Esophagus squamous epithelium (tissue), 5 donors: ENCODE measurements around the gene RTN4RL2. TPM values are rescaled to one million over a fixed set of nuclear protein-coding genes. Genes with fewer than 3 reads are reported as not detected.

ENCODE experiments used
- DNase-seq: peaks from one replicate; lab custom pipeline; 2025; lab: John Stamatoyannopoulos, UW
- H3K27ac ChIP-seq, 4 donors: fragments of 200-600 bp; sonication (generic); one replicate each; pipeline ENCODE4 v1.5.1; 2016 to 2019; ENCODE audit warnings: mild to moderate bottlenecking in 1 of 4
- H3K27me3 ChIP-seq, 4 donors: fragments of 200-600 bp; sonication (generic); 1 replicate in 3 of 4; 2 replicates in 1 of 4; pipeline versions ENCODE4 v1.5.1 to v1.6.0; 2017 to 2021; ENCODE audit warnings: antibody characterized with exemption in 1 of 4
- H3K36me3 ChIP-seq, 3 donors: fragments of 200-600 bp; sonication (generic); one replicate each; pipeline ENCODE4 v1.5.1; 2016 to 2019
- H3K4me1 ChIP-seq, 3 donors: fragments of 200-600 bp; sonication (generic); one replicate each; pipeline ENCODE4 v1.5.1; 2017 to 2019
- H3K4me3 ChIP-seq, 4 donors: fragments of 200-600 bp; sonication (generic); 1 replicate in 3 of 4; 2 replicates in 1 of 4; pipeline ENCODE4 v1.5.1; 2016 to 2019; ENCODE audit warnings: mild to moderate bottlenecking in 2 of 4, moderate library complexity in 1 of 4
- H3K9me3 ChIP-seq, 3 donors: fragments of 200-600 bp; sonication (generic); one replicate each; pipeline ENCODE4 v1.5.1; 2016 to 2019
- POLR2A ChIP-seq, 4 donors: fragments of 450-650 bp; IDR thresholded peaks; one replicate each; pipeline ENCODE4 v1.6.1; 2017; ENCODE audit warnings: antibody characterized with exemption in 4 of 4, mild to moderate bottlenecking in 4 of 4, moderate library complexity in 3 of 4
- WGBS, 2 donors: methylation state at CpG; one replicate each; pipeline ENCODE4 v1.1.5; 2018; 5-methylcytosine and 5-hydroxymethylcytosine counted together
- intact Hi-C: fragments of 100-400 bp; cut with DNase I; formaldehyde crosslinking; loops from one replicate; pipeline ENCODE4 v1.15.0; 2022
- total RNA-seq, 4 donors: library from RNA; depleted of rRNA; stranded (reverse); fragments of >200 nt; gene quantifications; one replicate each; pipeline ENCODE4 v1.1.0, GENCODE V29; 2016
- TF ChIP-seq, protein P1 (sequence below), 6 experiments: fragments of 450-650 bp in 4 of 6; fragments of 200-600 bp in 2 of 6; sonication (generic) in 2 of 6; IDR thresholded peaks; one replicate each; pipeline ENCODE4 v1.5.1; 2016 to 2019; ENCODE audit warnings: antibody characterized with exemption in 6 of 6, mild to moderate bottlenecking in 4 of 6, moderate library complexity in 4 of 6
- donor health status: DM: yes; HTN: yes; CAD: no.

RTN4RL2 gene
- total RNA-seq, 4 donors from 2014 or later: 0.66 to 1.1 (median 0.90) TPM

DNA sequence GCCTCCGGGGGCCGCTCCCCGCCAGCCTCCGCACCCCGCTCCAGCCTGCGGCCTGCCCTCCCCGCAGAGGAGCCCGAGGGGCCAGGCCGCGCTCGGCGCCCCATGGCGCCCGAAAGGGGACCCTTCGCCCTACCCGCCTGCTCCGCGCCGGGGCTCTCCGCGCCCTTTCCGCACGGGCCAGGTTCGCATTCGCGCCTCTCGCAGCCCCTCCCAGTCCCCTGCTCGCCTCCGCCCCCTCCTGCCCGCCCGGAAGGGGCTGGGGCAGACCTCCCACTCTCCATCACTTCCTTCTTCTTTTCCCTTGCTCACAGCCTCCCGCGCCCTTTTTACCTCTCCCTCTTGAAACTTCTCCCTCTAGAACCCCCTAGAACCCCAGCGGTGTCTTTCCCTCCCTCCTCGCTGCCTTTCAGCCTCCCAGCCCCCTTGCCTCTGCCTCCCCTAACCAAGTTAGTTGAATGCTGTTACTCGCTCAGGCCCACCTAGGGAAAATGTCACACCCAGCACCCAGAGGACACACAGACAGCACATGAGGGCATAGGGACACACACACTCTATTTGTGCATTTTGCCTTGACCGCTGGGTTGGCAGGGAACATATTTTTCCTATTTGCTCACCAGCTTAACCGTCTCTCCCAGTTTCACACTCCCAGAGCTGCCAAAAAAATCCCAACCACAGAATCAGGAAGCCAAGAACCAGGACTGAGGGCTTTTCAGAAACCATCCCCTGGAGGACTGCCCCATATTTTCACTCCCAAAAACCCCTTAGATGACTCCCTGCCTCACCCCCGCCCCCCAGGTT is 33.2 kb upstream of the RTN4RL2 start, which contains the start of gene SLC43A3:
Gene SLC43A3, minus strand, starts transcription at position 193 of the 798 bp plus-strand sequence. CDS start 949 bp downstream, outside the sequence.
- H3K36me3 ChIP-seq: peaks cover 0 to 19% (median 0%) of the 10 kb centered on the region in 3 donors
- intact Hi-C loops: no loop called here
- 2 to 3% methylated on average over 23 to 27 of the region's 39 CpGs for WGBS, 2 donors
- H3K27me3 ChIP-seq: no peaks in the 10 kb centered on the region
- no peaks in the 10 kb centered on the region for H3K9me3 ChIP-seq
- peak within 1 kb of the TSS; percentile 90 to 99 (median 97) for H3K27ac ChIP-seq
- TF ChIP-seq POLR2A (IDR thresholded peaks at IDR 0.05): peak in 2 of 4 donors; percentile 46 to 70
- TF ChIP-seq, protein P1, sequence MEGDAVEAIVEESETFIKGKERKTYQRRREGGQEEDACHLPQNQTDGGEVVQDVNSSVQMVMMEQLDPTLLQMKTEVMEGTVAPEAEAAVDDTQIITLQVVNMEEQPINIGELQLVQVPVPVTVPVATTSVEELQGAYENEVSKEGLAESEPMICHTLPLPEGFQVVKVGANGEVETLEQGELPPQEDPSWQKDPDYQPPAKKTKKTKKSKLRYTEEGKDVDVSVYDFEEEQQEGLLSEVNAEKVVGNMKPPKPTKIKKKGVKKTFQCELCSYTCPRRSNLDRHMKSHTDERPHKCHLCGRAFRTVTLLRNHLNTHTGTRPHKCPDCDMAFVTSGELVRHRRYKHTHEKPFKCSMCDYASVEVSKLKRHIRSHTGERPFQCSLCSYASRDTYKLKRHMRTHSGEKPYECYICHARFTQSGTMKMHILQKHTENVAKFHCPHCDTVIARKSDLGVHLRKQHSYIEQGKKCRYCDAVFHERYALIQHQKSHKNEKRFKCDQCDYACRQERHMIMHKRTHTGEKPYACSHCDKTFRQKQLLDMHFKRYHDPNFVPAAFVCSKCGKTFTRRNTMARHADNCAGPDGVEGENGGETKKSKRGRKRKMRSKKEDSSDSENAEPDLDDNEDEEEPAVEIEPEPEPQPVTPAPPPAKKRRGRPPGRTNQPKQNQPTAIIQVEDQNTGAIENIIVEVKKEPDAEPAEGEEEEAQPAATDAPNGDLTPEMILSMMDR (IDR thresholded peaks at IDR 0.05): peak in 2 of 6 experiments; percentile 3 to 11
- H3K4me3 ChIP-seq: peak within 1 kb of the TSS; percentile 40 to 76 (median 56)
- peaks cover 45 to 91% (median 58%) of the 10 kb centered on the region in 3 donors for H3K4me1 ChIP-seq
- DNase-seq: no peak

DNA sequence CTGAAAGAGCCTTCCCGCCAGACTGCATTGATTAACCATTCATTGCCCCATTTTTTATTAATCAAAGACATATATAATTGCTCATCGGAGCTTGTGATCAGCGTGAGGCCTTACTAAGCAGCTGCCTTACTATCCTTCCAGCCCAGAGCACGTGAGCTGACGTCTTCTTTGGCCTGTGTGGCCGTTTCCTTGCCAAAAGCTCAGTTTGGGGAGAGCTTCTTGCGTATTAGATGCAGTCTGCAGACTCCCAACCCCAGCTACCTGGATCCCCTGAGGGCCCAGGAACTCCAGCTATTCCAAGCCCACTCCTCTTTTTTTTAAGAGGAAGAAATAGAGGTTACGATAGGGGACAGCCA is 32.6 kb upstream of the RTN4RL2 start:
- H3K27ac ChIP-seq: peak overlapping the region; percentile 90 to 99 (median 97)
- no peak for TF ChIP-seq POLR2A (IDR thresholded peaks at IDR 0.05)
- TF ChIP-seq, protein P1 (IDR thresholded peaks at IDR 0.05): no peak
- WGBS, 2 donors: 21 to 36% methylated on average over 7 to 8 of the region's 8 CpGs
- intact Hi-C loops: no loop called here
- H3K4me3 ChIP-seq: peak overlapping the region in 3 of 4 donors; percentile 48 to 76 (median 65)
- peaks cover 0 to 15% (median 0%) of the 10 kb centered on the region in 3 donors for H3K36me3 ChIP-seq
- DNase-seq: no peak
- peaks cover 45 to 91% (median 64%) of the 10 kb centered on the region in 3 donors for H3K4me1 ChIP-seq
- no peaks in the 10 kb centered on the region for H3K9me3 ChIP-seq
- H3K27me3 ChIP-seq: no peaks in the 10 kb centered on the region

DNA sequence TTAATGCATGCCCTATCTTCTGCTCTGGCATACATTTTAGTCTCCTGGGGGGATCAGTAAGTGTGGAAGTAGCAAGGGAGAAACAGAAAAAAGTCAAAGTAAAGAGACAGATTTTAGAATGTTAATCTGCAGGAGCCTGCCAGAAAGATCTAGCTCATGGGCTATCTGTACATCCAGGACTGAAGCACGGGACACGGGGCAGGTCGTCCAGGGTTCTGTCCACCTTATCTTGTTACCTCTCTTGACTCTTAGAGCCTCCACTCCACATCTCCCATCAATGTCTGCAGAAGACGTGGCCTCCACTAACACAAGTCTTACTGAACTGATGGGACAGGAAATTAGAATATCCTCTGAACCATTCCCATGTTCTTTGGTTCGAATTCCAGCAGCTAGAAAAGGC is 31.7 kb upstream of the RTN4RL2 start:
- intact Hi-C loops: no loop called here
- DNase-seq: no peak
- Histone ChIP-seq H3K27me3 (no peaks in the 10 kb centered on the region), H3K9me3 (no peaks in the 10 kb centered on the region), H3K4me3 (no peak overlapping the region), H3K4me1 (peaks cover 48 to 91% (median 69%) of the 10 kb centered on the region in 3 donors), H3K27ac (peak overlapping the region in 3 of 4 donors; percentile 96 to 99 (median 98)), H3K36me3 (peaks cover 0 to 5% (median 0%) of the 10 kb centered on the region in 3 donors)
- 91 to 100% methylated on average over 3 to 5 of the region's 5 CpGs for WGBS, 2 donors
- no peak for TF ChIP-seq POLR2A (IDR thresholded peaks at IDR 0.05)
- TF ChIP-seq, protein P1 (IDR thresholded peaks at IDR 0.05): no peak

DNA sequence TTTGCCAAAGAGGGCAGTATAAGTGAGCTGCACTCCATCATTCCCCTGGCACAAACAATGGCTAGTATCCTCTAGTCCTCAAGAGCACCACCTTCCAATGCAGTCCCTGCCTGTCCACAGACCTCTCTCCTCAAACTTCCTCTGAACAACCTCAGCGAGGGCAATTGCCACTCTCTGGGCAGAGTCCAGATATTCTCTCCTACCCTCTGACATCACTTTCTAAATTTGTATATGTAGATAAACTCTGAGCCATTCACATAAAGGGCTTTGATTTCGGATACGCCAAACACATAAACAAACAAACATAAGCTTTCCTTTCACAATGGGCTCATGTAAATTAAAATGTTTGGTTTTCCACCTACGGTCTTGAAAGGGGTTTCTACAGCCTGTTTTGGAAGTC is 30.4 kb upstream of the RTN4RL2 start:
- 47 to 60% methylated on average over 4 of the region's 4 CpGs for WGBS, 2 donors
- Histone ChIP-seq H3K27ac (peak overlapping the region in 1 of 4 donors; percentile 99), H3K36me3 (no peaks in the 10 kb centered on the region), H3K4me1 (peaks cover 40 to 91% (median 65%) of the 10 kb centered on the region in 3 donors), H3K9me3 (no peaks in the 10 kb centered on the region), H3K27me3 (no peaks in the 10 kb centered on the region), H3K4me3 (no peak overlapping the region)
- TF ChIP-seq, protein P1 (IDR thresholded peaks at IDR 0.05): no peak
- no peak for TF ChIP-seq POLR2A (IDR thresholded peaks at IDR 0.05)
- no peak for DNase-seq
- intact Hi-C loops: no loop called here

DNA sequence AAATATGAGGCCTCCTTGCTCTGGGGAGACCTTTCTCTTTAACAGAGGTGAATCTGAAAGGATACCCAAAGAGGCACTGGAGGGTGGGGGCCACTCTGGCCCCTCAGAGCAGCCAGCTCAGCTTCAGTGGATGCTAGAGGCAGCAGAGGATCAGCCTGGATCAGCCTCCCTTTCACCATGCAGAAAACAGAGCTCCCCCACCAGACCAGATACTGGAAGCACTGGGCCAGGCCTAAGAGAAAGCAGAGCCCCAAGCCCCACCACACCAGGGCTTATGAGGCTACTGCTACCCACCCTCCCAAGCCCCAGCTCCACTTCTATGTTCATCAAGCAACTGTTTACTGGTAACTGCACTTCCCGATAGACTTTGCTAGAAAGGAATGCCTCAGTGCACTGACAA is 29.4 kb upstream of the RTN4RL2 start:
- Histone ChIP-seq H3K27me3 (no peaks in the 10 kb centered on the region), H3K9me3 (no peaks in the 10 kb centered on the region), H3K36me3 (no peaks in the 10 kb centered on the region), H3K4me3 (no peak overlapping the region), H3K4me1 (peaks cover 36 to 91% (median 64%) of the 10 kb centered on the region in 3 donors), H3K27ac (no peak overlapping the region)
- no peak for DNase-seq
- intact Hi-C loops: no loop called here
- TF ChIP-seq POLR2A (IDR thresholded peaks at IDR 0.05): no peak
- TF ChIP-seq, protein P1 (IDR thresholded peaks at IDR 0.05): no peak
- 93% methylated on average over 1 of the region's 1 CpG; no CpG with 5 or more reads in 1 of the 2 donors for WGBS, 2 donors
